MM.1S (cell line): ENCODE measurements around the gene TENT5C.

ENCODE experiments used
- CTCF ChIP-seq: fragments of 300-600 bp; sonication (generic); IDR thresholded peaks from 2 replicates; pipeline ENCODE4 v1.5.1; 2016; ENCODE audit warnings: antibody characterized with exemption, low read length, mixed read lengths
- EZH2 ChIP-seq: fragments of 300-600 bp; sonication (generic); optimal IDR thresholded peaks from 2 replicates; pipeline ENCODE3; 2017; ENCODE audit warnings: low read depth, mild to moderate bottlenecking, antibody characterized with exemption, low read length, mixed read lengths
- EZH2phosphoT487 ChIP-seq: fragments of 300-600 bp; sonication (generic); IDR thresholded peaks from 2 replicates; pipeline ENCODE4 v1.6.1; 2018; ENCODE audit warnings: antibody characterized with exemption, low read length

- TF ChIP-seq CTCF (no peak), EZH2phosphoT487 (no peak), EZH2 (no peak)
These were observed 47.3 kb downstream of the TENT5C start for GRCh38 chr1:117653195-117653594.
